Superior temporal gyrus (tissue), 1 donor: ENCODE data around the gene KIF21B.

Source experiments
- DNase-seq: peaks from one replicate; pipeline ENCODE4 v3.0.0-alpha.2; 2016; ENCODE audit errors: extremely low spot score

KIF21B gene, protein sequence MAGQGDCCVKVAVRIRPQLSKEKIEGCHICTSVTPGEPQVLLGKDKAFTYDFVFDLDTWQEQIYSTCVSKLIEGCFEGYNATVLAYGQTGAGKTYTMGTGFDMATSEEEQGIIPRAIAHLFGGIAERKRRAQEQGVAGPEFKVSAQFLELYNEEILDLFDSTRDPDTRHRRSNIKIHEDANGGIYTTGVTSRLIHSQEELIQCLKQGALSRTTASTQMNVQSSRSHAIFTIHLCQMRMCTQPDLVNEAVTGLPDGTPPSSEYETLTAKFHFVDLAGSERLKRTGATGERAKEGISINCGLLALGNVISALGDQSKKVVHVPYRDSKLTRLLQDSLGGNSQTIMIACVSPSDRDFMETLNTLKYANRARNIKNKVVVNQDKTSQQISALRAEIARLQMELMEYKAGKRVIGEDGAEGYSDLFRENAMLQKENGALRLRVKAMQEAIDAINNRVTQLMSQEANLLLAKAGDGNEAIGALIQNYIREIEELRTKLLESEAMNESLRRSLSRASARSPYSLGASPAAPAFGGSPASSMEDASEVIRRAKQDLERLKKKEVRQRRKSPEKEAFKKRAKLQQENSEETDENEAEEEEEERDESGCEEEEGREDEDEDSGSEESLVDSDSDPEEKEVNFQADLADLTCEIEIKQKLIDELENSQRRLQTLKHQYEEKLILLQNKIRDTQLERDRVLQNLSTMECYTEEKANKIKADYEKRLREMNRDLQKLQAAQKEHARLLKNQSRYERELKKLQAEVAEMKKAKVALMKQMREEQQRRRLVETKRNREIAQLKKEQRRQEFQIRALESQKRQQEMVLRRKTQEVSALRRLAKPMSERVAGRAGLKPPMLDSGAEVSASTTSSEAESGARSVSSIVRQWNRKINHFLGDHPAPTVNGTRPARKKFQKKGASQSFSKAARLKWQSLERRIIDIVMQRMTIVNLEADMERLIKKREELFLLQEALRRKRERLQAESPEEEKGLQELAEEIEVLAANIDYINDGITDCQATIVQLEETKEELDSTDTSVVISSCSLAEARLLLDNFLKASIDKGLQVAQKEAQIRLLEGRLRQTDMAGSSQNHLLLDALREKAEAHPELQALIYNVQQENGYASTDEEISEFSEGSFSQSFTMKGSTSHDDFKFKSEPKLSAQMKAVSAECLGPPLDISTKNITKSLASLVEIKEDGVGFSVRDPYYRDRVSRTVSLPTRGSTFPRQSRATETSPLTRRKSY (N-terminal part only)

DNA sequence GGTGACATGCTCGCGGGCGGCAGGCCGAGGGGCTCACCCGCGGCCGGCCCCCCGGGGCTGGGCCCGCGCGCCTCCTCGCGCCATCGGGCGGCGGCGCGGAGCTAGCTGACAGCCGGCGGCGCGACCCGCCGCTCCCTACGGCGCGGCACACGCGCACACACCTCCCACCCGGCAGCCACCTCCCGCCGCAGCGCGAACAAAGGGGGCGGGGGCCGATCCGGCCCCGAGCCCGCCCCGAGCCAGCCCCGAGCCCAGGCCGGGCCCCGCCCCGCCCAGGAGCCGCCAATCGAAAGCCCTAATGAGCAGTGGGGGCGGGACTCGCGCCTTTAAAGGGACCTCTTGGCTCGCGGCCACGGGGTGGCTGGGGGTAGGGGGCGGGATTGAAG lies at the start of gene KIF21B:
TSS of gene KIF21B (minus strand) at position 198 of the 386 bp plus-strand sequence. CDS start 331 bp downstream, outside the sequence.
- DNase-seq, result peak; percentile 69

DNA sequence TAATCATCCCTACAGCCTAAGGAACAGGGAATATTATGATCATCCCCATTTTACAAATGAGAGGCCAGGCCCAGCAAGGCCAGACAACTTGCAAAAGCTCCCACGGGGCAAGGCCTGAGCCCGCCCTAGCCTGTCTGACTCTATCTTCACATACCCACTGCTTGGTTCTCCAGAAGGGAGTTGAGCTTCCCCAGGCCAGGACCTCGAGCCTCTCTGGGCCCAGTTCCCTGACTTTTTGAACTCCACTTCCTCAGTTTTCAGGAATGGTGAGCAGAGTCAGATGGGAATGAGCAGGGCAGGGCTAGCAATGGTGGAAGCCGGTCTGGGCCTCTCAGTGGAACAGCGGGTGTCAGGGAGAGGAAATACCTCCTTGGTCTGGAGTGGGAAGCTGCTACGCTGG lies 49.4 kb upstream of the KIF21B start:
- no peak for DNase-seq

DNA sequence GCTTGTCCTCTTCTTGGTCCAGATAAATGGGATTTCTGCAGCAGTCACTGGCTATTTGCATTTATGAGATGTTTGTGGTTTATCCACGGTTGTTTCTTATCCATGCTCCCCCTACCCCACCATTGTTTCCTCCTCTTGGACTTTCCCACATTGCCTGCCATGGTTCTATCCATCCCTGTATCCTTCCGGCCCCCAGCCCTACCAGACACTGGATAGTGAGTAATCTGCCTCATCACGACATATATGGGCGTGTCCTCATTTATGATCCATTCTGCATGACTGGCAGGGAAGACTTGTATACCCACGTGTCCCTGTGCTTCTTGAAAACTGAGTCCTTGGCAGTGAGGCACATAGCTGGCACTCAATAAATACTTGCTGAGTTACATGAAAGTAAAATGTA lies 48.6 kb upstream of the KIF21B start:
- DNase-seq, result no peak

DNA sequence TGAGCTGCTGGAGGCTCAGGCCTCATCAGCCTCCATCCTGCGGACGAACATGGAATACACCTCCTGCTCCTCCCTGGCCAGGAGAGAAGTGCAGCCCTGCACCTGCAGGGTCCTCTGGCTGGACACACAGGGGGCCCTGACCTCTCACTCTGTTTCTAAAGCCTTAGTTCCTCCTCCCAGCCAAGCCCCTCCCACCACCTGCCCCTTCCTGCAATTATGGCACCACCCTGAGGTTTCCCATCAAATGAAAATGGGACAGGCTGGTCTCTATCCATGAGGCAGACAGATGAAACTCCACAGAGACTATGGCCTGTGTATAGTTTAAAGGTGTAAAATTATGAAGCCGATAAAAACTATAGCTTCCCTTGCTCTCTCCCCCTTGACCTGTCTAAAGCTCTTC lies 46.1 kb upstream of the KIF21B start:
- DNase-seq, result no peak

DNA sequence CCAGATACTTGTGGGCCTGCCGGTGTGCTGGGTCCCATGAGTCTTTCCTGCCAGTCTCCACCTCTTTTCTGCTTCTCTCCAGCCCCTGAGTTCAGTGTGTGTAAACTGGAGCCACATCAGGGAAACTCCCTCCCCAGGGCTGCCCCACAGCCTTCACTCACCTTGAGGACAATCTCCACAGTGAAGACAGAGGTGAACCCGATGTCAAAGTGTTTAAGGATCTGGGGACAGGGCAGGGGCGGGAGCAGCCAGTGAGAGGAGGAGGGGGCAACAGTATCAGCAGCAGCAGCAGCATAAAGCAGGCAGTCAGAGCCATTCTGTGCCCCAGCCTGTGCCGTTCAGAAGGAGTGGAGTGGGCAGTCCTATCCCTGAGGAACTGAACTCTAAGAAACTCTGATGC lies 45.5 kb upstream of the KIF21B start:
- DNase-seq, result no peak

DNA sequence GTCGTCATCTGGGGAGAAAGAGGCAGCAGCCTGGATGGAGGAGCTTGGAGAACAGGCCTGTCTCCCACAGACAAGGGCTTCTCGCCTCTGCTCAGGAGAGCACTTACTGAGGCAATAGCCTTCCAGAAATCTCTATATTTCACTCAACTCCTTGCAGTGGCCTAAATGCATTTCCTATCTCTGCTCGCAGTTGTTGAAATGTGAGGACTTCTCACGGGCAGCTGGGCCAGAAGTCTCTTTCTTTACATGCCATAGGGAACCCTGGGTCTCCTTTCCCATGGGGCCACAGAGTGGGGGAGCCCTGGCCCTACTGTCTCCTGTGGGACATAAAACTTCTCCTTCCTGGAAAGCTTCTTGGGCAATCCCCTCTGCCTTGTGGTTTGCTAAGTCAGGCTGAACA lies 43.5 kb upstream of the KIF21B start:
- DNase-seq, result no peak

DNA sequence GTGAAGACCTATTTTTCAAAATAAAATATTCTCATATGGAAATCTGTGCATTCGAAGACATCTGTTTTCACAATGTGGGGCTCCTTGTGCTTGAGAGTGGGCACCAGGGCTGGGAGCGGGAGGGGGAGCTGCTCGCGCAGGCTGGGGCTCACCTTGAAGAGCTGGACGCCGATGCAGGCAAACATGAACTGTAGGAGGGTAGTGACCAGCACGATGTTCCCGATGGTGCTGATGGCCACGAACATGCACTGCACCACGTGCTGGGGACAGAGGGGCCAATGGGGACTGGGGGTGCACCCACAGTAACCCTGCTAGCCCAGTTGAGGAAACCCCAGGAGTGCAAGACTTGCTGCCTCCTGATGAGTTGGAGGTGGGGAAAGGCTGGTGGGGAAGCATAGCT lies 42.2 kb upstream of the KIF21B start:
- DNase-seq, result no peak

DNA sequence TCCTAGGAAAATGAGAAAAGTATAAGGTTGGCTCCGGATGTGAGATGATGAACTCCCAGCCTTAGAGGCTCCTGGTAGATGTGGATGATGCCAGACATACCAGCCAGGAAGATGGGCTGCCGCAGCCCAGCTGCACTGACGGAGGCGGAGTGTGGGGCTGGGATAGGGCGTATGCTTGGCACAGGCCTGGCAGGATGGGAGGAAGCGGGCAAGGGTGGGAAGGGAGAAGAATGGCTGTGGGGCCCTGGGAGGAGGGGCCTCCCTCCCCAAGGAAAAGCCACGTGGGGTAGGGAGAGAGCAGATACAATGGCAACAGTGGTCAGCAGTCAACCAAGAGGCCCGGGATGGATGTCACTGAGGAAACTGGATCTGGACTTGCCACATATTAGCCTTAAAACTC lies 41.3 kb upstream of the KIF21B start:
- no peak for DNase-seq

DNA sequence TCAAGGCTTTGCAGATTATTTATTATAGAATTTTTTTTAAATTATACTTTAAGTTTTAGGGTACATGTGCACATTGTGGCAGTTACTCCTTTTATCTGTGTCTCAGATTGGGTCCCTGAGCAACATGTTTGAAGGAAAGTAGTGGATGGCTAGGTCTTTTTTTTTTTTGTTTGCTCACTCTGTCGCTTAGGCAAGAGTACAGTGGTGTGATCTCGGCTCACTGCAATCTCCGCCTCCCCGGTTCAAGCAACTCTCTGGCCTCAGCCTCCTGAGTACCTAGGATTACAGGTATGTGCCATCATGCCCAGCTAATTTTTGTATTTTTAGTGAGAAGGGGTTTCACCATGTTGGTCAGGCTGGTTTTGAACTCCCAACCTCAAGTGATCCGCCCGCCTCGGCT lies 39.6 kb upstream of the KIF21B start:
- DNase-seq, result no peak

DNA sequence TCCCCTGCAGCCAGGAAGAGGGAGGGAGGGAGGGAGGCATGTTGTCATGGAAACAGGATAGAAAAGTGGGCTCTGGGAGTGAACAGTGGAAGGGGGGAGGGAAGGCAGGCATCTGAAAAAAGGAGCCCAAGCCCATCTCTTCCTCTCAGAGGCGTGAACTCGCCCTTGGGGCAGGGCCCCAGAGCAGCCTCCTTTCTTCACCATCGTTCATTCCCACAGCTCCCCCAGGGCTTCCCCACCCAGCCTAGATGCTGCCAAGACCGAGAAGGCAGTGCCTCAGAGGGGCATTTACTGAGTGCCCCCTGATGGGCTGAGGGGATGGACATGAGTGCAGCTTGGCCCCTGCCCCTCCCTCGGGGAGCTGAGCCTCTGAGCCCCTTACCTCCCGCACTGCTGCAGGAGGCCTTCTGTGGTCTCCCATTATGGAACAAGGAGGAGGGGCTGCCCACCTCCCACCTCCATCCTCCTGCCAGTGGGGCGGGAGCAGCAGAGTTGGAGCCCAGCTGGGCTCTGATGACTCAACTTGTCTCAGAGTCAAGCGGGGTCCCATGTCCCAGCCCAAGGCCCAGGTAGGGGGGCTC lies 39.1 kb upstream of the KIF21B start:
- DNase-seq, result no peak

DNA sequence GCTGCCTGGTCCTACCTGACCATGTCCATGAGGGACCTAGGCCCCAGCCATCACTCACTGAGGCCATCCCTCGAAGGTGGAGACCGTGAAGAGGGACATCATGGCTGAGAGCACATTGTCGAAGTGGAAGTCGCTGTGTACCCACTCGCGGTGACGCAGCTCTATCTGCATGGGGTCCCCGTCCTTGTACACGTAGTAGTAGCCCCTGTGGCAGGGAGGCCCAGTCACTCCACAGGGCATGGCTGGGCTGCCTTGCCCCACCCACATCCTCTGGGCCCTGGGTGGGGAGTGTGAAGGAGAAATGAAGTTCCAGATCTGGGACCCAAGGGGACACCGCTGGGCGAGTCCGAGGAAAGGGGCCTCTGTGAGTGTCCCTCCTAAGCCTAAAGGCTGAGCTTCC lies 38.4 kb upstream of the KIF21B start:
- DNase-seq, result no peak

DNA sequence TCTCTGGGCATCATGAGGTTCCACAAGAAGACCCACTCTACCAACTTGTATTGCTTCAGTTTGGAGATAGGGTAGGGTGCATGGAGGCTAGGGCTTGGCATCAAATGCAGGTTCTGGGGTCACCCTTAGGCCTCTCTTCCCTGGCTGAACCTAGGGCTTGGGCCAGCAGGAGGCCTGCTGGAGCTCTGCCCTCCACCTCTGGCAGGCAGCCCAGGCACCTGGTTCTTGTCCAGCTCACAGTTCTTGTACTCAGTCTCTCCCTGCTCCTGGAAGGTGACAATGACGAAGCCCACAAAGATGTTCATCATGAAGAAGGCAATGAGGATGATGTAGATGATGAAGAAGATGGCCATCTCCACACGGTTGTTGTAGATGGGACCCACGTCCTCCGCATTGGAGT lies 37.5 kb upstream of the KIF21B start:
- no peak for DNase-seq

DNA sequence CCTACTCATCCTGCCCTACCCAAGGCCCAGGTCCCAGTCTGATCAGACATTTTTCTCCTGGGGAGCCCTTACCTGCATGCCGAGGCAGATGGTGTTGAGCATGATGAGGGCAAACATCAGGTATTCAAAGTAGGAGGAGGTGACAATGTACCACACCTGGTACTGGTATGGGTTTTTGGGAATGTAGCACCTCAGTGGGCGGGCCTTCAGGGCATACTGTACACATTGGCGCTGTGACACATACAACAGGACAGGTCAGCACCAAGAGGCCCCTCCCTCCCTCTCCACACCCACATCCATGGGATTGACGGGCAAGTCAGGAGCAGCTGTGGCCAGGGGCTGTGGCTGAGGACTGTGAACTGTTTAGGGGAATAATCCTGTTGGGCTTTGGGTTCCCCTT lies 37.1 kb upstream of the KIF21B start:
- DNase-seq, result no peak

DNA sequence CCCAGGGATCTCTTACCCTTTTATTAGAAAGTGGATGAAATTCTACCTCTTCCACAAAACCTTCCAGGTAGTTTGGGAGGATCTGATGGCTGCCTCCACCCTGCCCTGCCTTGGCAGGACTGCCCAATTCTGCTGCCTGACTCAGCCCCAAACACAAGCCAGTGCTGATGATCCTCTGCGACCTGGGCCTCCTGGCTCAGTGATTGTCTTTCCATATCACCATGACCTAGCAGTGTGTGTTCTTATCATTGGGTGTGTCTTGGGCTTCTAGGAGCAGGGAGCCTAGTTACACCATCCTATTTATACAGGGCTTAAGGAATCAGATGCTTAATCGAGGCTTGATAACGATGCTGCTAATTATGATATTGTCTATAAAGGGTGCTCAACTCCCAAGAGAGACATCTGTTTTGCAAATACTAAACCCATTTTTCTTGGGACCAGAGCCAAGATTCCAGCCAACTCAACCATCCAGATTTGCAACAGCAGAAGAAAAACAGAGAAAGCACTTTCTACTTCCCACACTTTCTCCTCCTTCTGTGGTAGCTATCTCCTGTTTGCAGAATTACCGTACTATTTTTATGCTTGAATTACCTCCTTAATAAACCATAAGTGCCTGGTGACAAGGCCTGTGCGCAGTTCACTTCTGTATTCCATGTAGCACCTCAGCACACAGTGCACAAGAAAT lies 36.5 kb upstream of the KIF21B start:
- DNase-seq, result peak; percentile 66

DNA sequence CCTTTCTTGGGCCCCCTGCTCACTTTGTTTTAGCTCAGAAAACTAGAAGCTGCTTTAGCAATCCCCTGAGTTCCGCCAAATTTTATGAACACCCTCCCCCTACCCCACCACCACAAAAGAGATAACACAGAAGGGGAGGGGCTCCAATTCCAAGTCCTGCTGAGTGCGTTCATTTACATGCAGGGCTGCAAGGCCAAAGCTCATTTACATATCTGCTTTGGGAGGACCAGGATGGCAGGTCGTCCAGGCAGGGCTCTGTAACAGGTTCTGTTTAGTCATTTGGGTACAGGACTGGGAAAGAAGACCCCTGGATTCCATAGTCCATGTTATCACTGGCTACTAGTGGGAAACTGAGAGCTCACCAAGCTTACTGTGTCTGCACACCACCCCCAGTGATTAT lies 35.9 kb upstream of the KIF21B start:
- DNase-seq, result no peak

DNA sequence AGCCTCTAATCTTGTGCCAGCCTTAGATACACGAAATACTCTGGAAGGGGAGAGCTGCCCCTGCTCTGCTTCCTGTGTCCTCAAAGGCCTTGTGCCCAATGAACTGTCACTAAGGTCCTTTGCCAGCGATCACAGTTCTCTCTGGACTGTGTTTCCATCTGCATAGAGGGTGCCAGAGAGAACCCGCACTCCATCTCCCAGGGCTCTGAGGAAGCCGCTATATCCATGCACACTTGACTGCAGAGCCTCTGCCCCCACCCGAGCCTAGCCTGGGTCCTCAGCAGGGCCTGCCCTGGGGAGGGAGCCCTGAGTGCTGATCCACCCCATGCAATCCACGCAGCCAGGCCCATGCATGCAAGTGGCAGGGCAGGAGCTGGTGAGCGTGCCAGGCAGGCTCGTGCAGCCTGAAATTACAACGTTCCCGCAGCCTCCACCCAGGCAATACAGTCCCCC lies 30.6 kb upstream of the KIF21B start:
- no peak for DNase-seq

DNA sequence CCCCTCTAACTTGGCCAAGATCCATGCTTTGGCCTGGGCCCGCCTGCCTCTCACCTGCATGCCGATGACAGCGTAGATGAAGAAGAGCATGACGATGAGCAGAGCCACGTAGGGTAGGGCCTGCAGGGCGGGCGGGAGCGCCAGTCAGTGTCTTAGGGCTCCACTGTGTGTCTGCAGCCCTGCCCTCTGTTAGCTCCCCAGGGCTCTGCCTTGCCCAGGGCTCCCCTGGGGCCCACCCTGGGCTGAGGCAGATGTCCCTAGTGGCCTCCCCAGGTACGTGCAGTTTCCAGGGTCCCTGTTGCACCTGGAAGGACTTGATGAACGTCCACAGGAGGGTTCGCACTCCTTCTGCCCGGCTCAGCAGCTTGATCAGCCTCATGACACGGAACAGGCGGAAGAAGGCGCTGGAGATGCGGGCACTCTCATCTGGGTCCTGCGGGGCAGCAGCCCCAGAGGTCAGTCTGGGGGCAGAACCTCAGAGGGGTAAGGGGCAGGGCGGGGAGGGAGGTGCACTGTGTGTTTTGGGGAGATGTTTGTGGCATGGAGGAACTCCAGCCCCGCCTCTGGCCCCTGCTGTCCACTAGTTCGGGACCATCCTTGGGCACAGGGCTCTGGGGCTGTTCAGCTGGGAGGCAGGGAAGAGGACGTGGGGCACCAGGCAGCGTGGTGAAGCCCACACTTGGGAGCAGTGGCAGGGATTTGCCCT lies 29.8 kb upstream of the KIF21B start:
- no peak for DNase-seq

DNA sequence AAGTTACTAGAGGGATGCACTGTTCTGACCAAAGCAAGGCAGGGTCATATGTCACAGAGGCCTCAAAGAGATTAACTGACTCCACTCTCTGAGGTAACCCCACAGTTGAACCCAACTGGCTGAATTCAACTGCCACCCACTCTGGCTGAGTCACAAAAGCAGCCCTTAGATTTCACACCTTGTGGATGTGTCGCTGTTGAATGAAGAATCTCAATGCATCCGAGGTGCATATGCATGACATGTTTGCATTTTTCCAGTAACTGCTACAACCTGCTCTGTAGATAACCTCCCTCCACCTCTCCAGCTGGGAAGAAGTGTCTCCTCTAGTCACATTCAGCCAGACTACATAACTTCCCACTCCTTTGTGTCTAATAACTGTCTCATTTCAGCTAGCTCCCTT lies 27.9 kb upstream of the KIF21B start:
- DNase-seq, result peak; percentile 47

DNA sequence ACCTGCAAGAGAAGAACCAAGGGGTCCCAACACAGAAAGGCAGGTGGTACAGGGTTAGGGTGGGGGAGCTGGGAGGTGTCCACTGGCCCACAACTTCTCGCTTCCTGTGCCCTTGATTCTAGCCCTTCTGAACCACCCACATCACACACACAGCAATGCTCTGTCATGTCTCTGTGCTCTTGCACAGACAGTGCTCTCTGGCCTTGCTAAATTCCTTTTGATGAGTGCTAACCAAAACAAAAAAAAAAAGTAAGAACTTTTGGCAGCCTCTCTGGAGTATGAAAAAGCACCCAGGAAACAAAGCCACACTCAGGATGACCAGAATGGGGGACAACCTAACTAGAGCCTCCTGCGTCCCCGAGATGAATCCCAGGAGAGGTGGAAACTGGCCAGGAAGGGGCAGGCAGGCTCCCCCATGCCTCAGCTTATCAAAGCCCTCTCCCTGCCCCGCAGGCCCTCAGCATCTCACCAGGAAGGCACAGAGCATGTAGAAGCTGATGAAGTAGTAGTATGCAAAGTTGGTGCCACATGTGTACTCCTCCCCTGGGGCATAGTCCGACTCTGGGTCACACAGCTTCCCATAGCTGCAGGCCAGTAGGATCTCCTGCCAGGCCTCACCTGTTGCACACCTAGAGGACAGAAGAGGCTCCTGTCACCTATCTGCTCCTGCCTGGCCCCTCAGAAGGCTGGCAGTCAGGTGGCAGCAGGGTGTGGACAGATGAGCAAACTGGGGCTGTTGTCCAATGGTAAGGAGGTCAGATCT lies 27.2 kb upstream of the KIF21B start:
- DNase-seq, result no peak
